Testis (tissue), 3 donors: ENCODE data around the gene NEU1. TPM values are rescaled to one million over a fixed set of nuclear protein-coding genes. Genes with fewer than 3 reads are reported as not detected.
A peak's percentile ranks its signal among the peaks of the same experiment; 100 is the strongest.
"Not testable (repeated sequence)": the region's sequence is repeated elsewhere in the genome, so short reads cannot be mapped to it uniquely, and the experiment has no call there.

Experiments
- DNase-seq: peaks from one replicate; pipeline ENCODE4 v3.0.0-alpha.2; 2019
- H3K27ac ChIP-seq, 2 donors: fragments of 200-600 bp; sonication (generic); one replicate each; pipeline ENCODE4 v1.5.1; 2019
- H3K27me3 ChIP-seq: fragments of 200-600 bp; sonication (generic); one replicate; pipeline ENCODE4 v1.5.1; 2019
- H3K36me3 ChIP-seq: fragments of 200-600 bp; sonication (generic); one replicate; pipeline ENCODE4 v1.5.1; 2017; ENCODE audit warnings: low read depth; ENCODE audit errors: missing control alignments
- H3K4me1 ChIP-seq: fragments of 200-600 bp; sonication (generic); one replicate; pipeline ENCODE4 v1.5.1; 2019
- H3K4me3 ChIP-seq, 2 donors: fragments of 200-600 bp; sonication (generic); one replicate each; pipeline ENCODE4 v1.5.1; 2017 to 2019
- H3K9me3 ChIP-seq: fragments of 200-600 bp; sonication (generic); one replicate; pipeline ENCODE4 v1.5.1; 2017
- CTCF ChIP-seq, 3 experiments: fragments of 450-650 bp in 2 of 3; fragments of 200-600 bp in 1 of 3; sonication (generic) in 1 of 3; IDR thresholded peaks; one replicate each; pipeline ENCODE4 v1.5.1; 2016 to 2019; ENCODE audit warnings: antibody characterized with exemption in 3 of 3, mild to moderate bottlenecking in 2 of 3, moderate library complexity in 1 of 3
- POLR2A ChIP-seq: fragments of 450-650 bp; IDR thresholded peaks from one replicate; pipeline ENCODE4 v1.6.1; 2017; ENCODE audit warnings: antibody characterized with exemption, mild to moderate bottlenecking, moderate library complexity
- WGBS, 2 donors: methylation state at CpG; one replicate each; pipeline ENCODE4 v1.1.5; 2018; 5-methylcytosine and 5-hydroxymethylcytosine counted together
- intact Hi-C: fragments of 100-400 bp; cut with DNase I; formaldehyde crosslinking; loops from one replicate; pipeline ENCODE4 v1.15.1; 2023; ENCODE audit warnings: low total_unique reads
- polyA plus RNA-seq: library from polyadenylated mRNA; stranded (reverse); fragments of 350-450 nt; fragmentation: Illumina TruSeq; extraction: RNeasy Lipid Tissue Mini Kit (QIAGEN cat#74804); gene quantifications from one replicate; pipeline ENCODE4 v1.2.3, GENCODE V29; 2014; ENCODE audit warnings: low read depth, low replicate concordance; ENCODE audit not compliant: insufficient read depth
- total RNA-seq, 2 donors: library from RNA; depleted of rRNA; stranded (reverse); fragments of >200 nt; gene quantifications; one replicate each; pipeline ENCODE4 v1.2.3, GENCODE V29; 2016

NEU1 gene
- total and polyA plus RNA-seq, 3 donors from 2014 or later, result 27.4 to 65.9 (median 31.7) TPM

- TF ChIP-seq POLR2A (no peak), CTCF (IDR thresholded peaks at IDR 0.05) (no peak)
- Histone ChIP-seq H3K27ac (no peak overlapping the region), H3K4me1 (peaks cover 24% of the 10 kb centered on the region), H3K4me3 (no peak overlapping the region), H3K36me3 (no peaks in the 10 kb centered on the region), H3K9me3 (no peaks in the 10 kb centered on the region), H3K27me3 (no peaks in the 10 kb centered on the region)
- intact Hi-C loops, result no loop called here
- 51 to 59% methylated on average over 7 of the region's 7 CpGs for WGBS, 2 donors
- peak; percentile 57 for DNase-seq
These were observed 44.7 kb upstream of the NEU1 start for GRCh38 chr6:31907158-31907813.

GRCh38 chr6:31906727-31907126, 44.1 kb upstream of the NEU1 start:
- DNase-seq, H3K27me3 ChIP-seq, intact Hi-C loops, H3K27ac ChIP-seq, H3K4me3 ChIP-seq, H3K9me3 ChIP-seq, H3K36me3 ChIP-seq: not testable (repeated sequence)
- 81 to 84% methylated on average over 8 of the region's 8 CpGs for WGBS, 2 donors
- peaks cover 24% of the 10 kb centered on the region for H3K4me1 ChIP-seq

- TF ChIP-seq CTCF (IDR thresholded peaks at IDR 0.05), result no peak
- TF ChIP-seq POLR2A, result no peak
- WGBS, 2 donors, result 52 to 57% methylated on average over 4 of the region's 4 CpGs
- no peak for DNase-seq
- Histone ChIP-seq H3K27me3 (no peaks in the 10 kb centered on the region), H3K36me3 (no peaks in the 10 kb centered on the region), H3K4me3 (no peak overlapping the region), H3K27ac (no peak overlapping the region), H3K9me3 (no peaks in the 10 kb centered on the region), H3K4me1 (peaks cover 28% of the 10 kb centered on the region)
- intact Hi-C loops, result no loop called here
These were observed 43.5 kb upstream of the NEU1 start for GRCh38 chr6:31906122-31906521.

- TF ChIP-seq POLR2A (no peak), CTCF (IDR thresholded peaks at IDR 0.05) (no peak)
- no peaks in the 10 kb centered on the region for H3K27me3 ChIP-seq
- 86 to 97% methylated on average over 1 of the region's 1 CpG for WGBS, 2 donors
- no peaks in the 10 kb centered on the region for H3K9me3 ChIP-seq
- no peaks in the 10 kb centered on the region for H3K36me3 ChIP-seq
- H3K4me1 ChIP-seq, result peaks cover 39% of the 10 kb centered on the region
- no peak overlapping the region for H3K27ac ChIP-seq
- intact Hi-C loops, result no loop called here
- H3K4me3 ChIP-seq, result no peak overlapping the region
- DNase-seq, result no peak
These were observed 42.4 kb upstream of the NEU1 start for GRCh38 chr6:31905041-31905440.

GRCh38 chr6:31903957-31904356, 41.3 kb upstream of the NEU1 start:
- H3K4me1 ChIP-seq, result peaks cover 44% of the 10 kb centered on the region
- intact Hi-C loops, result no loop called here
- H3K9me3 ChIP-seq, result no peaks in the 10 kb centered on the region
- TF ChIP-seq CTCF (IDR thresholded peaks at IDR 0.05) (no peak), POLR2A (no peak)
- 44 to 73% methylated on average over 3 of the region's 3 CpGs for WGBS, 2 donors
- no peaks in the 10 kb centered on the region for H3K36me3 ChIP-seq
- H3K4me3 ChIP-seq, result no peak overlapping the region
- DNase-seq, result peak; percentile 56
- H3K27ac ChIP-seq, result peak overlapping the region; percentile 29 to 83
- H3K27me3 ChIP-seq, result no peaks in the 10 kb centered on the region
